Stimulated activated CD4-positive, alpha-beta T cell treated with anti-CD3 and anti-CD28 coated beads, TNF-alpha, amount 100 ng/mL, for 1 hour (primary cell): Measurements from ENCODE around the gene NSG1.

Source experiments
- DNase-seq, 3 donors: peaks; one replicate each; pipeline ENCODE4 v3.0.0-alpha.2; 2020; ENCODE audit warnings: low read depth in 3 of 3, low spot score in 1 of 3

Gene NSG1

DNA sequence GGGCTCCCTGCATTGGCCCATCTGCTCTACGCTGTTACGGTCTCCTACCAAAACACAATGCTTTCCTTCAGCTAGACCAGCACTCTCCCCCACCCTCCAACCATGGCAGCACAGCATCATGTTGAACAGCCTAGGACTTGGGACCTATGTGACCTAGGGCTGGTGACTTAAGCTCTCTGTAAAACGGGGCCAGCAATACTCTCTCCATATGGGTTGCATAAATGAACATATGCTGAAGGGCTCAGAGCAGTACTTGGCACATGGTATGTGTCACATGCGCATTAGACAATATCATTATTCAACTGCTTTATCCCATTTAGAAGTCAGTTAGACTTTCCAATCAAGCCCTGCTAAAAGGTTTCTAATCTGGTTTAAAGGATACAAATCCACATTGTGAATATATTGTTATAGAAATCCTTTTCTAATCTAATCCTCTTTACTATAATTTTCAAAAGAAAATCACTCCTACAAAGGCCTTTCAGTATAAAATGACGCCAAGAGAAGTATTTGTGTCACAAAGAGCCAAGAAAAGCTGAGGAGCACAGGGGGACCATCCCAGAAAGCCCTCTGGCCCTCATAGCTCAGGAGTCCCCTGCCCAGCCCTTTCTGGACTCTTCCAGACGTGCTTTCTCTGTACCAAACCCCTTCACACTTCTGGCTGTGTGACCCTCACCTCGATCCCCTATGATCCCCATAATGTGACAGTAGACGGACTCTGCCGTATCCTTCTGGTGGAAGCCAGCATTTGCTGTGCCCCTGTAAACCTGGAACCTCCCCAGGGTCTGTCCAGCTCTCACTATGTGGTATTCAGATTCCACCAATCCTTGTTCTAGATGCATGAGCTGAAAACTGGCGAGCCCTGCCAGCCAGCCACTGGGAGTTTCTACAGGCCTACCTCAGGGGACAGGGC is 42.3 kb downstream of the NSG1 start:
- DNase-seq = no peak

DNA sequence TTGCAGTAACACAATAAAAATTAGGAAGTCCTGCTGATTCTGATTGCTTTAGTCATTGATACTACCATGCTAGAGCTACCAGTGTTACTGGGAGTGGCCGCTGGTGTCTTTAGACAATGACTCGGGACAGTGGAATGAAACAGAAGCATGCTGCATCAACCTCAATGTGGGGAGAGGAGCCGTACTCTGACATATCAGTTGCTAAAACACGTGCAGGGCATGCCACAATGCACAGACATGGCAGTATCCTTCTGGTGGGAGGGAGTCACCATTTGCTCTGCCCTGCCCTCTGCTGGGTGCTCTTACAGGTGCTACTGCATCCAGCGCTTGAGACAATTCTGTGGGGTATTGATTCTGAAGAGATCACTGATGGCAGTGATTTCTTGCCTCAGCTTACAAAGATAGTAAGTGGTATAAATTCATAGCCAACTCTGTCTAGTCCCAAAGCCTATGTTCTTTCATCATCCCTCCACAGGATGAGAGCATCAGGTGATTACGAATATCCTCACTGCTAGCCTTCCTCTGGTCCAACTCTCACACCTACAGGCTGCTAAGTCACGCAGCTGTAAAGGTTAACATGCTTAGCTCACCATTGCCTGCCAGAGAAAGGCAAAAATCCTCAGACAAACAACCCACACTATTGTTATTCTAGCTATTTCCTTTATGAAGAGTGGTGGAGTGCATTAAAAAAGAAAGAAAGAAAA is 43.7 kb downstream of the NSG1 start:
- DNase-seq = peak in 2 of 3 donors; percentile 4 to 12

- DNase-seq = no peak
These were observed 45.6 kb downstream of the NSG1 start for GRCh38 chr4:4432341-4433125.

GRCh38 chr4:4433941-4434340 is 47.0 kb downstream of the NSG1 start:
- DNase-seq = no peak

GRCh38 chr4:4436244-4436823 is 49.4 kb downstream of the NSG1 start:
- no peak for DNase-seq

- no peak for DNase-seq
These were observed 51.0 kb downstream of the NSG1 start for GRCh38 chr4:4437798-4438470.

DNA sequence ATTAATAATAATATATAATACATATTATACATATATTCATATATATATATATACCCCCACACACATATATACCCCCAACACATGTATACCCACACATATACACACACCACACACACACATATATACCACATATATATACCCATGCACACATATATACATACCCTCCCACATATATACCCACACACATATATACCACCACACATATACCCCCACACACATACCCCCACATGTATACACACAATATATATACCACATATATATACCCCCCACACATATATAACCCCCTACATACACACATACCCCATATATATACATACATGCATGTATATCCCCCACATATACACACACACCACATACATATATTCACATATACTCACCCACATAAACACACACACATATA is 52.0 kb downstream of the NSG1 start:
- no peak for DNase-seq

DNA sequence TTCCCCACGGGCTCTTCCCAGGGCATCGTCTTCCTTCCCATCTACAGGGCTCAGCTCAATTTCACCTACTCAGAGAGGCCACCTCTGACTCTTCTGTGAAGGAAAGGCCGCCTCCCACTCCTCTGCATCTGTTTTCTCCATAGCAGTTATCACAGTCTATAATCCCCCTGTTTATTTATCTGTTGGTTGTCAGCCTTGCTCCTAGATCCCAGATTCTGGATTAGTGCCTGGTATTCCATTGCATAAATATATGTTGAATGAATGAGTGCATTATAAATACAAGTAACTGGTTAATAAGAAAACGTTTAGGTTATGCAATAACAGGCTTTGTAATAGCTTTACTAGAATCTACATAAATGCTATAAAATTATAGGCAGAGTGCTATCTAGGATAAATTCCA is 52.9 kb downstream of the NSG1 start:
- no peak for DNase-seq

GRCh38 chr4:4440333-4441061 is 53.6 kb downstream of the NSG1 start:
- DNase-seq = no peak

DNA sequence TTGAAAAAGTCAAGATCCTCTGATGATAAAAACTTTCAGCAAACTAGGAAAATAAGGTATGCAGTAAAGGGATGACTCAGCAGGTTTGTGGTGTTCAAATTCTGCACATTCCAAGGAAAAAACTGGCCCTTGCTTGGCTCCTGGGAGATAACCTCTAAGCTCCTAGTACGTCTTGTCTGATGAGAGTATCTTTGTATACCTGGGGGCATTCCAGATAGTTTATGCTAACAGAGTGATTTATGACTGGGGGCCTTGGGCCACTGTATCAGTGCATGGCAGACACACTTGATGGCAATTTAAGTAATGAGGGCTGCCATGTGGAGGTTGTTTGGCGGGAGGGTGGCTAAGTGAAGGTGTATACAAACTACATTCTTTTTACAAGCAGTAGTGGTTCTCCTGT is 56.9 kb downstream of the NSG1 start:
- DNase-seq = no peak

GRCh38 chr4:4446434-4446833 is 59.5 kb downstream of the NSG1 start:
- no peak for DNase-seq

DNA sequence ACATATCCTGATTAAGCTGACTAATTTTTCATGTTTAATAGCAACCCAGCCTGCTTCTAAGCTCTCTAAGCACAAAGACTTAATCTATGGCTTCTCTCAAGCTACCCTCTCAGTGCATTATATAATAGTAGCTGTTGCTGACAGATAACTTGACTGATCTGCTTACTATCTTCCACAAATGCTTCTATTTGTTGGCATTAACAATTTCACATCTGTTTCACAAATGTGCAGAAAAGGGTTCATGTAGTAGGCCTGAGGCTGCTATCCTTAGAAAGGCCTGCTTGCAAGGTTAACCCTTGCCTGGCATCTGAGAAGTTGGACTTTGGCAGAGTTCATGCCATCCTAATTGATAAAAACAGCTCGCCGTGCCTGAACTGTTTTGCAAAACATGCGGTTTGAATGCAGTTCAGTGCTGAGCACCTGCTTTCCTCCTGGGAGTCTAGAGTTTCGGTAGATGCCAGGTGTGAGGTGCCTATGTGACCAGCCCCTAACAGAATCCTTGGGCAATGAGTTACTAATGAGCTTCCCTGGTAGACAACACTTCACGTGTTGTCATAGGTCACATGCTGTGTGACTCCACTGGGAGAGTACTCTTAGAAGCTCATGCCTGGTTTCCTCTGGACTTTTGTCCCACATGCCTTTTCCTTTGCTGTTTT is 68.4 kb downstream of the NSG1 start:
- DNase-seq = no peak

GRCh38 chr4:4456351-4456750 is 69.4 kb downstream of the NSG1 start:
- no peak for DNase-seq

- no peak for DNase-seq
These were observed 70.1 kb downstream of the NSG1 start for GRCh38 chr4:4456816-4457578.

DNA sequence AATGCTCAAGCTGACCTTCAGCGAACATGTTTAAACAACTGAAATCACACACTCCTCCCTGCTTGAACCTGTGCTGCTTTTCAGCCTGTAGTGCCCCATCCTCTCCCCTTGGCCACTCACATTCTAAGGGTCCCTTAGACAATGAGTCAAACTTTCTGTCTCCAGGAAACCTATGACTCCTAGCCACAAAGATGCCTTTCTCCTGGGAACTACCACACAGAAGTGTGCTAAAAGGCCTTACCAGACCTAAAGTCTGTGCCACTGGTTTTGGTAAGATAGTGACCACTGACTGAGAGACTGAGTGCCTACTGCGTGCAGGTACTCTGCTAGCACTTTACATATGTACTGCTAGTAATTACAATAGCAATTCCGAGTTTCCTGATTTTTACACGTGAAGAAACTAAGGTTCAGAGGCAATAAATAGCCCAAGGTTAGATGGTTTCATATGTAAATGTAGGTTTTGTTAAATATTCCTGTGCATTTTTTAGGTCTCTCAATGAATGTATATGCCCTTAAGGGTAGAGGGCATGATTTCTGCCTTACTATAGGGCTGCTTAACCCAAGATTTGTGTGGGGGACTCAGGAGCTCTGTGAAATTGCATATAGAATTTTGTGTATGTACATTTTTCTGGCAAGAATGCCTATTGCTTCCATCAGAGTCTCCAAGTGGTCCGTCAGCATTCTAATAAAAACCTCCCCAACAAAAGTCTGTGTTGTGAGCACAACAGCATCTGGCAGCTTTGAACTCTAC is 71.1 kb downstream of the NSG1 start:
- no peak for DNase-seq

GRCh38 chr4:4459181-4459580 is 72.3 kb downstream of the NSG1 start:
- DNase-seq = no peak

DNA sequence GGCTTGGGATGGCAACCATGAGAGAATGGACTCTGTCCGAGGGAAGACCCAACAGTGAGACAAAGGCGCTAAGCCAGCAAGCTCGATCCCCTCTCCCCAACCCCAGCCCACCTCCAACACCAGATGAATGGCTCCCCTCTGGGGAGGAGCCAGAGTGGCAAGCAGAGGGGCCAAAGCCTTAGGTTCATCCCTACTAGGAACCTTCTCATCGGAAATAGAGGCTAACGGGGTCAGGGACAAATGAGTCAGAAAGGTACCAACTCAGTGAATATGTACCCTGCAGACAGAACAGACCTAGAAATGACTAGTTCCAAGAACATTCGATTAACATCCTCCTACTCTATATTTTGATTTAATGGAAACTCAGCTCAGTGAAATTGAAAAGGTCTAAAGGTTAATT is 73.9 kb downstream of the NSG1 start:
- no peak for DNase-seq

DNA sequence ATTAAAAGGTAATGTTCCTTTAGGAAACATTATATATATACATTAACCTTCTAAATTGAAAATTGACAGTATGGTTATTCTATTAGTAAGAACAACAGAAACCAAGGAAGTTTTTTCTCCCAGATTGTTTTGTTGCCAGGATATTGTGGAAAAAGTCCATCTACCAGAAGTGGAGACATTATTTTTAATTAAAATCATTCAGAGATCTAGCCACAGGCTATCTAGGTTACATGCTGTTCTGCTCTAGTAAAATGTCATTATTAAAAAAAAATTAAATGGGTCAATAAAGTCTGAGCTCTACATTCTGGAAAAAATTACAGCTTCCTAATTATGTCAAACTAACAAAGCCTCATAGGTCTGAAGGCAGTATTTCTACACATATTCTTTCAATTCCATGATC is 74.3 kb downstream of the NSG1 start:
- no peak for DNase-seq
